SK-N-SH (cell line): Measurements from ENCODE around the gene SRRM4. TPM values are rescaled to one million over a fixed set of nuclear protein-coding genes. Genes with fewer than 3 reads are reported as not detected.

Source experiments
- CTCF ChIA-PET: fragments of 300-600, 350-600 bp; formaldehyde crosslinking; extraction: SDS; loops from one replicate; lab custom pipeline; 2021; lab: Yijun Ruan, JAX
- POLR2A ChIA-PET: fragments of 350-600 bp; sonication (Branson Sonifier 250); formaldehyde crosslinking; extraction: SDS; loops from one replicate; lab custom pipeline; 2020; ENCODE audit warnings: antibody characterized with exemption, inconsistent platforms; lab: Yijun Ruan, JAX
- DNase-seq: peaks from one replicate; pipeline ENCODE4 v3.0.0; 2012
- H2AFZ ChIP-seq: fragments of 200-600 bp; sonication (generic); 2 replicates; pipeline ENCODE4 v1.8.1; 2016; ENCODE audit warnings: antibody characterized with exemption, mild to moderate bottlenecking, low read depth
- H3F3A ChIP-seq: fragments of 200-600 bp; sonication (generic); replicated peaks from 2 replicates; pipeline ENCODE3; 2016; ENCODE audit warnings: antibody characterized with exemption, mild to moderate bottlenecking; ENCODE audit not compliant: insufficient read depth
- H3K27ac ChIP-seq, 2 experiments: fragments of 200-500 bp in 1 of 2; fragments of 200-600 bp in 1 of 2; sonication (Bioruptor generic) in 1 of 2; sonication (generic), shearing (Covaris generic) in 1 of 2; 2 replicates each; pipeline versions ENCODE4 v1.5.1 to v1.6.1; 2014 to 2016; ENCODE audit warnings: low read depth in 2 of 2, inconsistent platforms in 1 of 2, low read length in 1 of 2, mild to moderate bottlenecking in 1 of 2, mixed read lengths in 1 of 2
- H3K27me3 ChIP-seq: fragments of 200-600 bp; sonication (generic), shearing (Covaris generic); 2 replicates; pipeline ENCODE4 v1.6.1; 2016; ENCODE audit warnings: mixed run types; ENCODE audit not compliant: insufficient read depth
- H3K36me3 ChIP-seq, 2 experiments: fragments of 200-500 bp in 1 of 2; fragments of 200-600 bp in 1 of 2; sonication (Bioruptor generic) in 1 of 2; sonication (generic) in 1 of 2; replicated peaks in 1 of 2; 2 replicates each; pipeline versions ENCODE3 to v1.5.1; 2014 to 2016; ENCODE audit warnings: low read length in 1 of 2, mild to moderate bottlenecking in 1 of 2; ENCODE audit not compliant: insufficient read depth in 2 of 2, control insufficient read depth in 1 of 2
- H3K4me1 ChIP-seq, 2 experiments: fragments of 200-500 bp in 1 of 2; fragments of 200-600 bp in 1 of 2; sonication (Bioruptor generic) in 1 of 2; sonication (generic), shearing (Covaris generic) in 1 of 2; 2 replicates each; pipeline versions ENCODE4 v1.5.1 to v1.6.1; 2014 to 2016; ENCODE audit warnings: low read depth in 1 of 2, low read length in 1 of 2, mixed run types in 1 of 2; ENCODE audit not compliant: insufficient read depth in 2 of 2, control insufficient read depth in 1 of 2
- H3K4me2 ChIP-seq: fragments of 200-600 bp; sonication (generic), shearing (Covaris generic); 2 replicates; pipeline ENCODE4 v1.6.1; 2017; ENCODE audit warnings: mixed run types
- H3K4me3 ChIP-seq, 2 experiments: fragments of 200-500 bp in 1 of 2; fragments of 200-600 bp in 1 of 2; sonication (Bioruptor generic) in 1 of 2; sonication (generic), shearing (Covaris generic) in 1 of 2; 2 replicates each; pipeline versions ENCODE4 v1.5.1 to v1.8.1; 2014 to 2016; ENCODE audit warnings: low read depth in 2 of 2, inconsistent platforms in 1 of 2, low read length in 1 of 2, mild to moderate bottlenecking in 1 of 2, mixed read lengths in 1 of 2, moderate library complexity in 1 of 2
- H3K79me2 ChIP-seq: fragments of 200-600 bp; sonication (generic); 2 replicates; pipeline ENCODE4 v1.8.1; 2017; ENCODE audit warnings: mild to moderate bottlenecking; ENCODE audit not compliant: insufficient read depth
- H3K9ac ChIP-seq: fragments of 200-600 bp; sonication (generic); 2 replicates; pipeline ENCODE4 v1.6.1; 2017; ENCODE audit warnings: mixed run types
- H3K9me2 ChIP-seq: fragments of 200-600 bp; sonication (generic); 2 replicates; pipeline ENCODE4 v1.6.1; 2017; ENCODE audit warnings: mixed run types
- H3K9me3 ChIP-seq: fragments of 200-600 bp; sonication (generic); 2 replicates; pipeline ENCODE4 v1.6.1; 2017; ENCODE audit warnings: mixed run types, mild to moderate bottlenecking, moderate library complexity
- H4K20me1 ChIP-seq: fragments of 200-600 bp; sonication (generic); 2 replicates; pipeline ENCODE4 v1.6.1; 2017; ENCODE audit warnings: mild to moderate bottlenecking, mixed run types; ENCODE audit not compliant: insufficient read depth
- ELF1 ChIP-seq: IDR thresholded peaks from 2 replicates; pipeline ENCODE4 v1.4.0; 2012
- EZH2phosphoT487 ChIP-seq: fragments of 200-600 bp; sonication (generic); IDR thresholded peaks from 2 replicates; pipeline ENCODE4 v1.6.1; 2017; ENCODE audit warnings: low read depth, mixed run types, mild to moderate bottlenecking, antibody characterized with exemption, moderate library complexity, borderline replicate concordance
- FOSL2 ChIP-seq: IDR thresholded peaks from 2 replicates; pipeline ENCODE4 v1.4.0; 2012; ENCODE audit warnings: low read depth, mild to moderate bottlenecking, moderate library complexity, borderline replicate concordance
- FOXJ3 ChIP-seq: sonication (generic); formaldehyde crosslinking; IDR thresholded peaks from 2 replicates; pipeline ENCODE4 v1.5.1; 2020; ENCODE audit warnings: mild to moderate bottlenecking, missing genetic modification reagents
- MEF2A ChIP-seq: IDR thresholded peaks from 2 replicates; pipeline ENCODE4 v1.4.0; 2012; ENCODE audit warnings: low read depth, borderline replicate concordance
- NFIC ChIP-seq: IDR thresholded peaks from 2 replicates; pipeline ENCODE4 v1.4.0; 2012; ENCODE audit warnings: borderline replicate concordance
- POLR2AphosphoS5 ChIP-seq: IDR thresholded peaks from 2 replicates; pipeline ENCODE4 v1.6.1; 2012; ENCODE audit warnings: low read depth, low read length
- RCOR1 ChIP-seq: fragments of 150-350 bp; IDR thresholded peaks from 2 replicates; pipeline ENCODE4 v1.6.1; 2017; ENCODE audit warnings: antibody characterized with exemption, low read length
- RFX5 ChIP-seq: IDR thresholded peaks from 2 replicates; pipeline ENCODE4 v1.6.1; 2012; ENCODE audit warnings: mild to moderate bottlenecking, improper control_type of control experiment, low read length
- TCF12 ChIP-seq: IDR thresholded peaks from 2 replicates; pipeline ENCODE4 v1.4.0; 2012
- WGBS: methylation state at CpG from one replicate; pipeline ENCODE4 v1.1.6; 2017; ENCODE audit warnings: low lambda C conversion rate; 5-methylcytosine and 5-hydroxymethylcytosine counted together
- polyA plus RNA-seq, 3 experiments: library from polyadenylated mRNA; depleted of rRNA; stranded (reverse); fragments of >200 nt; gene quantifications; 2 replicates each; pipeline ENCODE4 v1.2.3, GENCODE V29; 2012
- TF ChIP-seq, protein P1 (sequence below): IDR thresholded peaks from 2 replicates; pipeline ENCODE4 v1.4.0; 2012; ENCODE audit warnings: low read depth, borderline replicate concordance

Gene SRRM4
- polyA plus RNA-seq, 1 of the 3 experiments (the other 2 are of a cell fraction) = 0.03 TPM

DNA sequence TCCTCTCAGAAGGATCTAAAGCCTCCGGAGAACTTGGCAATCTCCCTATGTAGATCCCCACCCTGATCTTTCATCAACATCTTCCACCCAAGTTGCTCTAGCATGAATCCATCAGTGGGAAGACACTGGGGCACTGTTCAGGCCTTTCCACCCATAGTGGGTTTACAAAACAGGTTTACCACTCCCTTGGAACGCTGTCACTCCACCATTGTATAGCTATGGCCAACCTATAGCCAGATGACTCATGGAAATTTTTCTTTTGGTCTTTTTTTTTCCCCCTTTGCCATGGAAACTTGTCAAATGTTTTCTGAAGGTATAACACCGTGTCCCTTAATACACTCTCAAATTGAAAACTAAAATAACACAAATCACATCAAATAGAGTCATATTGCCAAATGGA, 186.6 kb downstream of the SRRM4 start:
- Histone ChIP-seq H2AFZ (no peak overlapping the region), H3K9me3 (no peaks in the 10 kb centered on the region), H3K9ac (no peak overlapping the region), H4K20me1 (no peaks in the 10 kb centered on the region), H3F3A (no peaks in the 10 kb centered on the region), H3K9me2 (no peaks in the 10 kb centered on the region), H3K27ac (no peak overlapping the region), H3K79me2 (no peaks in the 10 kb centered on the region), H3K4me2 (no peak overlapping the region), H3K27me3 (no peaks in the 10 kb centered on the region), H3K4me3 (no peak overlapping the region), H3K36me3 (no peaks in the 10 kb centered on the region), H3K4me1 (peaks cover 0 to 3% of the 10 kb centered on the region in 2 experiments; a peak in 1 of 4 replicates)
- TF ChIP-seq MEF2A (no peak), FOSL2 (no peak), TCF12 (no peak), RCOR1 (no peak), EZH2phosphoT487 (no peak)
- TF ChIP-seq, protein P1, sequence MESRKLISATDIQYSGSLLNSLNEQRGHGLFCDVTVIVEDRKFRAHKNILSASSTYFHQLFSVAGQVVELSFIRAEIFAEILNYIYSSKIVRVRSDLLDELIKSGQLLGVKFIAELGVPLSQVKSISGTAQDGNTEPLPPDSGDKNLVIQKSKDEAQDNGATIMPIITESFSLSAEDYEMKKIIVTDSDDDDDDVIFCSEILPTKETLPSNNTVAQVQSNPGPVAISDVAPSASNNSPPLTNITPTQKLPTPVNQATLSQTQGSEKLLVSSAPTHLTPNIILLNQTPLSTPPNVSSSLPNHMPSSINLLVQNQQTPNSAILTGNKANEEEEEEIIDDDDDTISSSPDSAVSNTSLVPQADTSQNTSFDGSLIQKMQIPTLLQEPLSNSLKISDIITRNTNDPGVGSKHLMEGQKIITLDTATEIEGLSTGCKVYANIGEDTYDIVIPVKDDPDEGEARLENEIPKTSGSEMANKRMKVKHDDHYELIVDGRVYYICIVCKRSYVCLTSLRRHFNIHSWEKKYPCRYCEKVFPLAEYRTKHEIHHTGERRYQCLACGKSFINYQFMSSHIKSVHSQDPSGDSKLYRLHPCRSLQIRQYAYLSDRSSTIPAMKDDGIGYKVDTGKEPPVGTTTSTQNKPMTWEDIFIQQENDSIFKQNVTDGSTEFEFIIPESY = no peak
- DNase-seq = no peak
- ChIA-PET CTCF (no interaction called here), POLR2A (no interaction called here)
- 27% methylated on average over 3 of the region's 3 CpGs for WGBS

DNA sequence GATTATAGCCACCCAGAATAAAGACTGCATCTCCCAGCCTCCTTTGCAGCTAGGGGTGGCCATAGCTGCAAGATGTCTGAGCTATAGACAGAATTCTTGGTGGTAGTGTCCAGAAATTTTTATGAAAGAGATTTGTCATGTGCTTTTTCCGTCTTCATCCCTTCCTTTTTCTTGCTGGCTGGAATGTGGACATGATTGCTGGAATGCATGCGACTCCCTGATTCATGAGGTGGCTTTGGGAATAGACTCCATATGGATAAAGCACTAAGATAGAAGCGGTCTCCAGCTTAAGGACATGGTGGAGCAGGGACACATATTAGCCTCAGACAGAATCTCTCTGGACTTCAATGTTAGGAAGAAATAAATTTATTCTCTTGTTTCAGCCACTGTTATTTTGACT, 187.4 kb downstream of the SRRM4 start:
- Histone ChIP-seq H3K4me3 (no peak overlapping the region), H4K20me1 (no peaks in the 10 kb centered on the region), H3K36me3 (no peaks in the 10 kb centered on the region), H3F3A (no peaks in the 10 kb centered on the region), H3K9ac (no peak overlapping the region), H3K9me2 (no peaks in the 10 kb centered on the region), H3K4me2 (no peak overlapping the region), H3K27ac (no peak overlapping the region), H3K9me3 (no peaks in the 10 kb centered on the region), H2AFZ (no peak overlapping the region), H3K79me2 (no peaks in the 10 kb centered on the region)
- ChIA-PET POLR2A (no interaction called here), CTCF (interaction anchor here (1.0 kb wide), 1 partner anchor 8 kb away, joined by 3 read pairs; no protein-coding TSS in a partner anchor)
- TF ChIP-seq FOXJ3 (CRISPR knock-in tag) = no peak
- TF ChIP-seq POLR2AphosphoS5 = no peak
- TF ChIP-seq ELF1 = no peak
- TF ChIP-seq RFX5 = no peak
- TF ChIP-seq, protein P1 = no peak
- no peak for TF ChIP-seq NFIC
- TF ChIP-seq MEF2A = no peak
- TF ChIP-seq, all 33 proteins: peak for 0
- no peak for DNase-seq
- 46% methylated on average over 3 of the region's 3 CpGs for WGBS
- H3K4me1 ChIP-seq = peaks cover 0 to 3% of the 10 kb centered on the region in 2 experiments; a peak in 1 of 4 replicates
- no peaks in the 10 kb centered on the region for H3K27me3 ChIP-seq
